ENCODE results near the gene DLX4.
A peak's percentile ranks its signal among the peaks of the same experiment; 100 is the strongest.

The DLX4 gene

DNA sequence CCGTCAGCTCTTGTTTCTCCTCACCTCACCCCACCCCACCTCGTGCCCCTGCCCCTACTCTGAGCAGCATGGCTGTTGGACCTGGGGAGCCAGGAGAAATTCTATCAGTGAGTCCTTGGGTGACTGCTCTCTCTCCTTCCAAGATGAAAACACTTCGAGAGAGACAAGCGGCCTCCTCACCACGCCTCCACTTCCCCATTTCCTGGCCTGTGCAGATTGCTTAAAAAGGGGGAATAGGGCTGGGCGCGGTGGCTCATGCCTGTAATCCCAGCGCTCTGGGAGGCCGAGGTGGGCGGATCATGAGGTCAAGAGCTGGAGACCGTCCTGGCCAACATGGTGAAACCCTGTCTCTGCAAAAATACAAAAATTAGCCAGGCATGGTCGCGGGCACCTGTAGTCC, 9.5 kb downstream of the DLX4 start:
- DNase-seq (ENCODE audit: insufficient read length, low spot score), result no peak
- TF ChIP-seq, protein P1, sequence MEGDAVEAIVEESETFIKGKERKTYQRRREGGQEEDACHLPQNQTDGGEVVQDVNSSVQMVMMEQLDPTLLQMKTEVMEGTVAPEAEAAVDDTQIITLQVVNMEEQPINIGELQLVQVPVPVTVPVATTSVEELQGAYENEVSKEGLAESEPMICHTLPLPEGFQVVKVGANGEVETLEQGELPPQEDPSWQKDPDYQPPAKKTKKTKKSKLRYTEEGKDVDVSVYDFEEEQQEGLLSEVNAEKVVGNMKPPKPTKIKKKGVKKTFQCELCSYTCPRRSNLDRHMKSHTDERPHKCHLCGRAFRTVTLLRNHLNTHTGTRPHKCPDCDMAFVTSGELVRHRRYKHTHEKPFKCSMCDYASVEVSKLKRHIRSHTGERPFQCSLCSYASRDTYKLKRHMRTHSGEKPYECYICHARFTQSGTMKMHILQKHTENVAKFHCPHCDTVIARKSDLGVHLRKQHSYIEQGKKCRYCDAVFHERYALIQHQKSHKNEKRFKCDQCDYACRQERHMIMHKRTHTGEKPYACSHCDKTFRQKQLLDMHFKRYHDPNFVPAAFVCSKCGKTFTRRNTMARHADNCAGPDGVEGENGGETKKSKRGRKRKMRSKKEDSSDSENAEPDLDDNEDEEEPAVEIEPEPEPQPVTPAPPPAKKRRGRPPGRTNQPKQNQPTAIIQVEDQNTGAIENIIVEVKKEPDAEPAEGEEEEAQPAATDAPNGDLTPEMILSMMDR (IDR thresholded peaks at IDR 0.05; ENCODE audit: insufficient read depth, missing control alignments), result no peak
- FAIRE-seq, result no peak

DNA sequence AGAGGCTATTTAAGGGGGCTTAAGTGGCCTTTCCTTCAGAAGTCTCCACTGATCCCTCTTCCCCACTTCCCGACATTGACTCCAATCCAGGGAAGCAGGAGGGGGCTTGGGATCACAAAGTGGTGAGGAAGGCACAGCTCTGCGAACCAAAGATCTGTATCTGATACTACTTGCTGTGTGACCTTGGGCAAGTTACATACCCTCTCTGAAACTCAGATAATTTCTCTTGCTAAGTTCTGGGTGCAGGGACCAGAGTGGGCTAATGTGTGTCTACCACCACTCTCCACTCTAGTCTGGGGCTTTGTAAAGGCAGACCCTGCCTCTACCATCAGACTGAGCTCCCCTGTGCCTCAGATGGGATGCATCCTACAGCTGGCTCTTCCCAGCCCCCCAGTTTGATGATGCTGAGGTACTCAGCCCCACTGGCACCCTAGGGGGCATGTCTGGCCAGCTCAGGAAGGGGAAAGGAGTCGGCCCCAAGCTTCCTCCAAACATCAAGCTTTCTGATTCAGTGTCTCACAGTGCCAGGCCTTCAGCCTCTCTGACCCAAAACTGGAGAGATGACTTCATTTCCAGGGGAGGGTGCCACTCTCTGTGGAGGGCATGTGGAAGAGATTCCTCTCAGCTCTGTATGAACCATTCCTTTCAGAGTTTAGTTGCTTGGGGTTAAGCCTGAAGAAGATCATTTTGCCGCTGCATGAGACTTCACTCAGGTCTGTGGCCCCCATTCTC, 10.9 kb downstream of the DLX4 start:
- DNase-seq (ENCODE audit: insufficient read length, low spot score), result no peak
- FAIRE-seq, result no peak
- TF ChIP-seq, protein P1 (IDR thresholded peaks at IDR 0.05; ENCODE audit: insufficient read depth, missing control alignments), result no peak

DNA sequence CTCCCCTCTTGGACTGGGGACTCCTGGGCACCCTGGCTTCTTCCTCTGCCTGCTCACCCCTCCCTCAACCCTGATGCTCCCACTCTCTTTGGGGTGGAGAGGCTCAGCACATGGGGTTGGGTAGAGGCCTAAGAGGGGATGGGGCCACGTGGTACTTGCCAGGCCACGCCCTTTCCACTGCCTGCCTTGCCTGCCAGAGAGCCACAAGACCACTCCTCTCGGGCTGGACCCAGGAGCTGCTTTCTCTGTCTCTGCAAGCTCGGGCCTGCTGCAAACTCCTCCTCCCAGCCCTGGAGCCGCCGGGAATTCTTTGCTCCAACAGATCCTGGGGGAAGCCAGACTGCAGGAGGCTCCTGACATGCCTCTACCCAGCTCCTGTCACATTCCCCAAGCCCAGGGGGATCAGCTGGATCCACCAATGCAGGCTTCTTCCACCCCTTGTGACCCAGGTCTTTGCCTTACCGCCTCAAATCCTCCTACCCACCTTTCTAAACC, 11.8 kb downstream of the DLX4 start:
- no peak for FAIRE-seq
- no peak for DNase-seq (ENCODE audit: insufficient read length, low spot score)

DNA sequence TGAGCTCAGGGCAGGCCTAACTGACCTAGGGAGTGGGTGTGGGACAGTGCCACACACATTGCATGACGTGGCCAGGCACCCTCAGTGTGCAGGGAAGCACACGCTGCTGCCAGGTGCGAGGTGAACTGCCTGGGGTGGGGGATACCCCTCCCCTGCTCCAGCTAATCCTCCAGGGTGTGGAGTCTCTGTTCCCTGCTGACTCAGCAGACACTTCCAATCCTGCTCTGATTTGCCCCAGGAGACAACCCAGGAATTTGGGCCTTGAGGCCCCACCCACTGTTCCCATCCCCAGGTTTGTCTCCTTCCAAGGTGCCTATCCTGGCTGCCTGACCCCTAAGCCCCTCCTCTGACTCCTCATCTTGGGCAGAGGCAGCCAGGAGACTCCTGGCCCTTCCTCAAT, 15.3 kb downstream of the DLX4 start:
- FAIRE-seq, result no peak
- DNase-seq (ENCODE audit: insufficient read length, low spot score), result peak; percentile 11
- TF ChIP-seq, protein P1 (IDR thresholded peaks at IDR 0.05; ENCODE audit: insufficient read depth, missing control alignments), result no peak

More for the DNA sequence above, 11.8 kb downstream of the DLX4 start:
- TF ChIP-seq, protein P1 (IDR thresholded peaks at IDR 0.05; ENCODE audit: insufficient read depth, missing control alignments), result no peak

DNA sequence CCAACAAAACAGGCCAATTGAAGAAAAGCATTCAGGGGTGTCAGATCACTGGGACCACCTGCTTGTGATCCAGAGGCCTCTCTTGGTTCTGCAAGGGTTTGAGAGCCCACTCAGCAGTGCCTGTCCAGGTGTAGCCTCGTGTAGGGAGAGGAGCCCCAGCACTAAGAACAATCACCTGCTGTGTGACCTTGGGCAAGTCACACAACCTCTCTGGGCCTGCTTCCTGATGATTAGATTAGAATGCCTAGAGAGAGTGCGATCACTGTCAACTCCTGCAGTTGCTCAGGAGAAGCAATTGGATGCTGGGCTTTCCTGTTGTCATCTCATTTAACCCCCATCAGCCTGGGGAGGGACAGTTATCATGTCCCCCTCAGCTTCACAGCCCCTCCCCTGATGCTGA, 15.8 kb downstream of the DLX4 start:
- no peak for FAIRE-seq
- TF ChIP-seq, protein P1 (IDR thresholded peaks at IDR 0.05; ENCODE audit: insufficient read depth, missing control alignments), result no peak
- no peak for DNase-seq (ENCODE audit: insufficient read length, low spot score)

DNA sequence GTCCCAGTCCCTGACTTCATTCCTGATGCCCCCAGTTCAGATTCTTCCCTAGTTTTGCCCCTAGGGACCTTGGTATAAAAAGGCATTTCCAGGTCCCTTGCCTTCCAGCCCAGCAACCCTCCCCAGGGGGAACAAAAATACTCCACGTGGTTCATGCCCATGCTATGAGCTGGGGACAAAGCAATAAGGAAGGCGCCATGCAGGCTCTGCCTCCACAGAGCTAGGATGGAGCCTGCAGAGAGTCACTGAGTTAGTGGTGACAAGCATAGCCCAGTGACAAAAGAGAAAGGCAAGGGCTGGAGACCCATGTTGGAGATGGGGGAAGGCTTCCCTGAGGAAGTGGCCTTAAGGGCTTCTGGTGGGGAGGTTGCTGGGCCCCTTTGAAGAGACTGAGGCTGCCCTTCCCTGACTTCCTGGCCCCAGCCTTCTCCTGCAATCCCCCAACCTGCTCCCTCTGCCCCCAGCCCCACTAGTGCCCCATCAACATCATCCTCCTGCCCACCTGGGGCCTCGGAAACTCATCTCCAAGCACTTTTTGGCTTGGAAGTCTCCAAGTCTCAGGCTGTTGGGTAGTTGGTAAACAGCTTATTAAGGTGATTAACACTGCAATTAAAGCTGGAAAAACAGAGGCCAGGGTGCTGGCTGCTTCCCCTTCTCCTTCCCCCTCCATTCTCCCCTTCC, 16.5 kb downstream of the DLX4 start:
- no peak for DNase-seq (ENCODE audit: insufficient read length, low spot score)
- TF ChIP-seq, protein P1 (IDR thresholded peaks at IDR 0.05; ENCODE audit: insufficient read depth, missing control alignments), result no peak
- no peak for FAIRE-seq
